Activated CD8-positive, alpha-beta memory T cell treated with anti-CD3 and anti-CD28 coated beads, Interleukin-2, amount 50 U/mL, for 24 hours (primary cell): ENCODE data around the gene CARD10.
"Not testable (repeated sequence)": the region's sequence is repeated elsewhere in the genome, so short reads cannot be mapped to it uniquely, and the experiment has no call there.

Experiments
- DNase-seq: peaks from one replicate; pipeline ENCODE4 v3.0.0-alpha.2; 2020; ENCODE audit errors: extremely low read depth

The CARD10 gene

GRCh38 chr22:37485395-37486223, 33.6 kb downstream of the CARD10 start:
- DNase-seq: no peak

- DNase-seq: peak; percentile 64
Measured at GRCh38 chr22:37484480-37485394, 34.5 kb downstream of the CARD10 start.

- DNase-seq: no peak
Measured at GRCh38 chr22:37483050-37483449, 36.2 kb downstream of the CARD10 start.

- DNase-seq: no peak
Measured at GRCh38 chr22:37482244-37482643, 37.0 kb downstream of the CARD10 start.

- DNase-seq: no peak
Measured at GRCh38 chr22:37481347-37481907, 37.8 kb downstream of the CARD10 start.

GRCh38 chr22:37480387-37481346, 38.5 kb downstream of the CARD10 start:
- DNase-seq: no peak

- DNase-seq: no peak
Measured at GRCh38 chr22:37479196-37479595, 40.0 kb downstream of the CARD10 start.

GRCh38 chr22:37476389-37477329, 42.6 kb downstream of the CARD10 start:
- no peak for DNase-seq

- no peak for DNase-seq
Measured at GRCh38 chr22:37474447-37475090, 44.6 kb downstream of the CARD10 start.

- no peak for DNase-seq
Measured at GRCh38 chr22:37473437-37473946, 45.7 kb downstream of the CARD10 start.

- no peak for DNase-seq
Measured at GRCh38 chr22:37472418-37473006, 46.7 kb downstream of the CARD10 start.

- no peak for DNase-seq
Measured at GRCh38 chr22:37471727-37472417, 47.3 kb downstream of the CARD10 start.

GRCh38 chr22:37470087-37470445, 49.1 kb downstream of the CARD10 start:
- DNase-seq: no peak

GRCh38 chr22:37469416-37470086, 49.7 kb downstream of the CARD10 start:
- no peak for DNase-seq

GRCh38 chr22:37468201-37468695, 51.0 kb downstream of the CARD10 start:
- DNase-seq: not testable (repeated sequence)

- no peak for DNase-seq
Measured at GRCh38 chr22:37467391-37467955, 51.7 kb downstream of the CARD10 start.

GRCh38 chr22:37464181-37464580, 55.0 kb downstream of the CARD10 start:
- no peak for DNase-seq
